HG02938 (cell line): ENCODE measurements around the gene RBCK1.
A peak's percentile ranks its signal among the peaks of the same experiment; 100 is the strongest.
"Not testable (repeated sequence)": the region's sequence is repeated elsewhere in the genome, so short reads cannot be mapped to it uniquely, and the experiment has no call there.

Experiments
- ATAC-seq: cut with Tn5 transposase; IDR thresholded peaks from one replicate; pipeline ENCODE4 v1.9.1; 2021; ENCODE audit warnings: mild to moderate bottlenecking, moderate library complexity; ENCODE audit not compliant: unreplicated experiment

The RBCK1 gene

DNA sequence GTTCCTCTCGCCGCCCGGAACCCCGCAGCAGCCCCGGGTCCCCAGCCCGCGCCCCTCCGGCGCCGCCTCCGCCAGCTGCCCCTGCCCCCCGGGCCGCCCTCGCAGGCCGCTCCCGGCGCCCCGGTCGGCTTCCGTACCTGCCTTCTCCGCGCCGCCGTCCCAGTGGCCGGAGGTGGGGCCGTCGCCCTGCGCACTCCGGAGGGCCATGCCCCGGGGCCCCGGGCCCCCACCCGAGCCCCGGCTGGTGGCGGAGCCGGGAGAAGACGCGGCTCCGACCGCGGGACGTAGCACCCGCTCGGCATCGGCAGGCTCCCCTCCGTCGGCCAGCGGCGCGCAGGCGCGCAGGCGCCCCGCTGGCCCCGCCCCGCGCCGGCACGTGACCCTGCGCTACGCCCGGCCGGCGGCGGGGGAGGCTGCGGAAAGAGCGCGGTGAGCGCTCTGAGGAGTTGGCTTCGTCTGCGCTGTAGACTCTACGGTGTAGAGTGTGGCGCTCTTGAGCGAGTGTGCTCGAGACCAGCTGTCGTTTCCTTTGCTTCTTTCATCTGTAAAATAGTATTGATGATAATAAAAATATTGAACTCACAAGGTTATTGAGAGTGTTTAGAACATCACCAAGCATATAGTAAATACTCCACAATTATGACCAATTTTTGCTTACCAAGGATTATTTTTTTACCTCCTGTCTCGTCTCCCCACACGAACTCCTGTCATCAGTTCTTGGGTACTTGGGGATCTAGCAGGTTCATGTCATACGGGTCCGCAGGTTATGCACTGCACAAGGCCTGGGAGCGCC is 54.3 kb downstream of the RBCK1 start, which contains the start of gene TBC1D20:
Gene TBC1D20 (minus strand): TSS at position 335 of the 793 bp plus-strand sequence. CDS start 128 bp downstream, at position 207.
- peak; percentile 83 for ATAC-seq

DNA sequence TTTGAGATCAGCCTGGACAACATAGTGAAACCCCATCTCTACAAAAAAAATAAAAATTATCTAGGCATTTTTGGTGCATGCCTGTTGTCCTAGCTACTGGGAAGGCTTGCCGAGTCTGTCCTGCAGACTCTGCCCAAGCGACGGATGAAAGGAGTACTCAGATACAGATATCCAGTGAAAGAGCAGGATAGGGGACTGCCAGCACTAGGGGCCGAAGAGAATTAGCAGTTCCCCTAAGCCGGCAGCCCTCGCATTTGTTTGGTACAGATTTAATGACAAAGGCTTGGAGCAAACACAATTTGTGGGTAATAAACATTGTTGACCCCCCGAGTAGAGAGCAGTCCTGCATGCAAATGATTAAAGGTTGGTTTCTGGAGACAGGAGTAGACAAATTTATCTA is 59.7 kb downstream of the RBCK1 start:
- ATAC-seq = no peak

DNA sequence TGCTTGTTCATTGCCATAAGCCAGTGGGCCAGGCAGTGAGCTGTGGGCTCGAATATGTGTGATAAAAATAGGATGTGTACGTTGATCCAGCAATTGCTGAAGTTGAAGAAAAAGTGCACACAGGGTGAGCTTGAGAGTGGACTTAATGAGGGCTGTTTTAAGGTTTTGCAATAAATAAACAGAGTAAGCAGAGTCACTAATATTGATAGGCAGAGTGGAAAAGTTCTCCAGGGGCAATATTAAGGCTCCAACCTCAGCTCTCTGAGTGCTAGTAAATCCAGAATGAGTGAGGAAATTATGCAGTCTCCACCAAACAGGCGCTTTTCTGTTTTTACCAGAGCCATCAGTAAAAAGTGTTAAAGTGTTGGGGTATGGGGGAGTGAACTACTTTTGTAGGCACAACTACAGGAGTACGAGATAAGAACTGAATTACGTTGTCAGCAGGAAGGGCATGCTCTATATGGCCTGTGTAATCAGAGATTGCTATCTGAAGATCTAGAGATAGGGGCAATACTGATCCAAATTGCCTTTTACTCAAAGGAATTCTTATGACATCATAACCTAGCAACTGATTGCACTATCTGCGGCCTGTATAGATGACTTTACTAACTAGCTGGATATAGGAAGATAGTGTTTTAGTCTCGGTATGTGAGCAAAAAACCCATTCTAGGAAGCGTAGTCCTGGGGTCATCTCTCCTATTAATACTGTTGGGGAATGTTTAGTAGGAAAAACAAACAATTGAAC is 61.8 kb downstream of the RBCK1 start:
- no peak for ATAC-seq

DNA sequence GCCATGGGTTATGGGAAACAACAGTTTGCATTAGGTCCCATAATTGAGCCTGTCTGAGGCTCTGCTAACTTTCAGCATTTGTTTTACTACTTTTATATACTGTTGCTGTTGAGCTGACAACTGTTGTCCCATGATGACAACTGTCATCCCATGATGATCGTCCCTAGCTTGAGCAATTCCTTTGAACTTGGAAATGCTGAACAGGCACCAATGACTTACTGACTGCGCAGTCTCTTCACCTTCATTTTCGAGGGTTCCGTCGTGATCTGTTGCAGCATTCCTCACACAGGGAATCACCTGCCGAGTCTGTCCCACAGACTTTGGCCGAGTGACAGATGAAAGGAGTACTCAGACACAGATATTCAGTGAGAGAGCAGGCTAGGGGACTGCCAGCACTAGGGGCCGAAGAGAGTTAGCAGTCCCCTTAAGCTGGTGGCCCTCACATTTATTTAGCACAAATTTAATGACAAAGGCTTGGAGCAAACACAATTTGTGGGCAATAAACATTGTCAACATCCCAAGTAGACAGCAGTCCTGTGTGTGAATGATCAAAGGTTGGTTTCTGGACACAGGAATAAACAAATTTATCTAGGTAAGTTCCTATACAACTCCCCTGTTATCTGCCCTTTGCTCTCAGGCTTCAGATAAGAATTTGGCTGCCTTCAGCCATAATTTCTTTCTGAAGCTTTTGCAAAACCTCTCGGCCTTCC is 64.2 kb downstream of the RBCK1 start:
- no peak for ATAC-seq

DNA sequence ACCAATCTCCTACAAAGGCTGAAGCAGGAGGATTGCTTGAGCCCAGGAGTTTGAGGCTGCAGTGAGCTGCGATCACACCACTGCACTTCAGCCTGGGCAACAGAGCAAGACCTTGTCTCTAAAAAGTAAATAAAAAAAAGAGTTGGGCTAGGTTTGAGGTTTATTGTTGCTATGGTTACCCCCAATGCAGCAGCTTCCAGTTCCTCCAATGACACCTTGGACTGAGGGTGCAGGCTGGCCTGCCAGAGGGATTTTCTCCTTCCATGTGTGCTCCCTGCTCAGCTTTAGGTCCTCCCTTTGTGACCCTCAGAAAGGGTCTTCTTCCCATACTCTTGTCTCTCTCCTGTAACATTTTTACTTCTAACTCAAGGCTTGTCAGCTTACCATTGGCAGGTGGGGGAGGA is 64.8 kb downstream of the RBCK1 start:
- ATAC-seq = no peak

DNA sequence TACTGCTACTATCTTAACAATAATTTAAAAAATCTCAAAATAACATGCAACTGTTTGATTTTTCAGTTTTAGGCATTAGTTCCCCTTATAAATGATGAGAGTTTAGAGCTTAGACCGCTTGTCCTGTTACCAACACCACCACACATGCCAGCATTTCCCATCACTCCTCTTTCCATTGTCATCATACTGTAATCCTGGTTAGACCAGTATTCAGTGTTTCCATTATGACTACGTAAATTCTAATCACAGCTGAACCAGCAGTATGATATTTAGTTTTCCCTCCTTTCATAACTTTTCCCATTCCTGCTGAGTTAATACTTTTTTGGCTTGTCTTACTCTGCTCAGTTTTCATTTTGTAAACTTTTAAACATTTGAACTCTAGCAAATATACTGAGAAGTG is 66.5 kb downstream of the RBCK1 start:
- no peak for ATAC-seq

DNA sequence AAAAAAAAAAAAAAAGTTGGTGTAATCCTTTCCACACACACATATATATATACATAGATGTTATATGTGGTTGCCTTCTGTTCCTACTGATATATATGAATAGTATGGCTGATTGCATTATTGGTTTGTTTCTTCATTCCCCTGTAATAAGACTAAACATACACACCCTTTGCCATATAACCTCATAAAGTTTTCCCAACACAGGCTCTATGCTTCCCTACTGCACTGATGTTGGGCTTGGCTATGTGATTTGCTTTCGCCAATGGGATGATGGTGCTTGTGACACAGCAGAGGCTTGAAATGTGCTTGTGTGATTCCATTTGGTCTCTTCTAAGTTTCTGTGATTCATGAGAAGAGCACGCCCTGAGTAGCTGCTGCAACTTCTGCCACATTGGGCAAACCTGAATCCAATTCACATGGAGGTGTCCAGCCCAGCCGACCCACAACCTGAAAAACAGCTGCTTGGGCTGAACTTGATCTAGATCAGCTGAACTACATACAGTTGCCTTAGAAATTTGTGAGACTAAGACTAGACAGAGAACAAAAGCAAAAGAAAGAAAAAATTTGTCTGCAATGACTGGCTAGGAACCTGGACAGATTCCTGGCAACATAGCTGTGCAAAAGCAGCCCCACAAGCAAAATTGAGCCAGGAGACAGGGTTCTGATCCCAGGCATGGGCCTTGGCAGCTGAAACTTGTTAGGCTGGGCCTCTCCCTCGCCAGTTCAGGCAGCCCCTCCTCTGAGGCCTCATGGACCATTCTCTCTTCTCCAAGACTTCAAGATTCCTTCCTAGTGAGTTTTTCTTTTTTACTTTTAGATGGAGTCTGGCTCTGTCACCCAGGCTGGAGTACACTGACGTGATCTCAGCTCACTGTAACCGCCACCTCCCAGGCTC is 67.6 kb downstream of the RBCK1 start:
- no peak for ATAC-seq

DNA sequence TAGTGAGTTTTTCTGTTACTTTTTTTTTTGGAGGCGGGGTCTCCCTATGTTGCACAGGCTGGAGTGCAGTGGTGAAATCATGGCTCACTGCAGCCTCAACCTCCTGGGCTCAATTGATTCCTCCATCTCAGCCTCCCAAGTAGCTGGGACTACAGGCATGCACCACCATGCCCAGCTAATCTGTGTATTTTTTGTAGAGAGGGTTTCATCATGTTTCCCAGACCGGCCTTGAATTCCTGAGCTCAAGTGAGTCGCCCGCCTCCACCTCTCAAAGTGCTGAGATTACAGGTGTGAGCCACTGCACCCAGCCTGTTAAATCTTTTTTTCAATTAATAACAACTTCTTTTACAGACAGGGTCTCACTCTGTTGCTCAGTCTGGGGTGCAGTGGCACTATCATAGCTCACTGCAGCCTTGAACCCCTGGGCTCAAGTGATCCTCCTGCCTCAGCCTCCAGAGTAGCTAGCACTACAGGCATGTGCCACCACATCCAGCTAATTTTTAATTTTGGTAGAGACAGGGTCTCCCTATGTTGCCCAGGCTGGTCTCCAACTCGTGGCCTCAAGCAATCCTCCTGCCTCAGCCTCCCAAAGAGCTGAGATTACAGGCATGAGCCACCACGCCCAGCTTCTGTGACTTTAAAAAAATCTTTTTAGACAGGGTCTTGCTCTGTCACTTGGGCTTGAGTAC is 68.6 kb downstream of the RBCK1 start:
- not testable (repeated sequence) for ATAC-seq

DNA sequence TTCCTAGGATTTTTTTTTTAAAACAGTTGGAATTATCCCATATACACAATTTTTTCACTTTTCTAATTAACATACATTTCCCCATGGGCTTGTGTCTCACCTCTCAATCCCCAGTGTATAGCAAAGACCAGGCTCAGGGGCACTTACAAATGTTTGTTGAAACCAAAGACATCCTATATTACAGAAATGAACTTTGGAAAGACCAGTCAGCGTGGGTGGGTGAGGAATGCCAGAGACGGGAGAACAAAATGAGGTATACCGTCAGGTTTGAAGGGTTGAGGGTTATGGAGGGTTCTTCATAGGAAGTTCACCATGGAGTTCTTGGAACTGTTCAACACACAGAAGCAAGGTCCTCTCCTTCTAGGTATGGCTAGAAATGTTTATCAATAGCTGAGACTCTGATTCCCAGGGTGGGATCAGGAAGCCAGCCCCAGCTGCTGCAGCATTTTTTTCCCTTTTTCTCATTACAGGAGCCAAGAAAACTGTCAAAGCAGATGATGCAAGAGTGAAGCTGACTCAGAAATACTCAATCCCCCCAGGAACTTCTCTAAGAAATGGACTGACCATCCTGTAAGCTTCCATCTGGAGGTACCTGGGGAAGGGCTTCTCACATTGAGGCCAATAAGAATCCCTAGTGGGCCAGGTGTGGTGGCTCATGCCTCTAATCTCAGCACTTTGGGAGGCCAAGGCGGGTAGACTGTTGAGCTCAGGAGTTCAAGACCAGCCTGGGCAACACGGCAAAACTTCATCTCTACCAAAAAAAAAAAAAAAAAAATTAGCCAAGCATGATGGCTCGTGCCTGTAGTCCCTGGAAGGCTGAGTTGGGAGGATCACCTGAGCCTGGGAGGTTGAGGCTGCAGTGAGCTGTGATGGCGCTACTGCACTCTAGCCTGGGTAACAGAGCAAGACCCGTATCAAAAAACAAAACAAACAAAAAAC is 70.2 kb downstream of the RBCK1 start:
- no peak for ATAC-seq

DNA sequence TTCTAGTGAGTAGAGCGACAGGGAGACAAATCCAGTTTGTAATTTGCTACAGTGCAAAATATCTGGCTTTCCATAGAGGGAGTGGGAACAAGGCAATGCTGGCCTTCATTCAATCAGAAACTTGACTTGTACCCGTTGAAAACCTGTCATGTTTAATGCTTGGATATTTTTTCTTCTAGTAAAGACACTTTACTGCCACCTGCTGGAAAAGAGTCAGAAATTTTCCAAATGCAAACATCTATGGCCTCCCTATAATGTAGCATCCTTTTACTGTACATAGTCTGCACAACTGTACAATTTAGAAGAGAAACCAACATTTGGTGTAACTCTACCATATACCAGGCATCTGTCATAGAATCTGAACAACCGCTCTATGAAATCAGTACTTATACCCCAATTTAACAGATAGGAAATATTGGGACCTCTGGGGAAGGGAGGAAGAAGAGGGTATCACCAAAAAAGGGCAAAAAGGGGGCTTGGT is 70.9 kb downstream of the RBCK1 start:
- no peak for ATAC-seq

DNA sequence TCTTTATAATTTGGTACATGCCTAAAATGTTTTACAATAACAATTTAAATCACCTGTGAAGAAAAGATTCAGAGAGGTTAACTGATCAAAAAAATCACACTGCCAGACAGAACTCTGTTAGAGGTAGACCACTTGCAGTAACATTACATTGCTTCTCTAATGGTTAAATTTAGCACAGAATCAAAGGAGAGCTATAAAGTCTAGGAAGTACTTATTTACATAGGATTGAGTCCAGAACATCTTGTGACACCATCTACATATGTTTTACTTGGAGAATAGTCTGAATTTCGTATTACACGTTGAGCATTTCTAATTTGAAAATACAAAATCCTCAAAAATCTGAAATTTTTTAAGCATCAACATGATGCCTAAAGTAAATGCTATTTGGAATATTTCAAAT is 71.4 kb downstream of the RBCK1 start:
- ATAC-seq = no peak

DNA sequence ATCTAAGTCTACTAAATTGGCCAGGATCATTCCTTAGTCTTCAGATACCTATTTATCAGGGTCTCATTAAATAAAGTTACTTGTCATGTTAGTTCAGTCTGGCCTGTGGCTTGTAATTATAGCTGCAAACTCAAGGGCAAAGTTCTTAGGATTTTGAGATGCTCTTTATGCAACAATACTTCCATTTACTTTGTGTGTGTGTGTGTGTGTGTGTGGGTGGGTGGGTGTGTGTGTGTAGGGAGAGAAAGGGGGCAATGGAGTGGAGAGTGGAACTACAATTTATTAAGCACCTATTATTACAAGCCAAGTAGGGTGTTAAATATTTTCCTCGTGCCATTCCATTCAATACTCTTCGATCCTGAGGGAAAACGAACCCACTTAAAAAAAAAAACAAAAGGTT is 71.9 kb downstream of the RBCK1 start:
- ATAC-seq = no peak

DNA sequence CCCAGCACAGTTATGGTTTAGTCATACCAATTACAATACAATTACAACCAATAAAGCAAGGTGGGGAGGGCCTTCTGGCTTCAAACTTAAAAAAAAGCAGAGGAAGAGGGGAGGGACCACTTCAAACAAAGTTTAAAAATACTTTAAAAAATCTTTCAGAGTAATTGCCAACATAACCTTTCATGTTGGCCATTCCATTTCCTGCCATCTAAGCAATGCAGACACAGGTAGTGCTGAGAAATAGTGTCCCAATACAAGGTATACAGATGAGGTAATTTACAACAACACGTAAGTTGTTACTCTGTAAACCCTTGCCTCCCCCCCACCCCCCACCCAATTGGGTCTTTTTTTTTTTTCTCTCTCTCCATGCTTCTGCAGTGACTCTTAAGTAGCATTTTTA is 73.1 kb downstream of the RBCK1 start:
- ATAC-seq = no peak
